DMS79 treated with DMSO at 0.1 percent for 48 hours (cell line): ENCODE results near the gene EPB41.
A peak's percentile ranks its signal among the peaks of the same experiment; 100 is the strongest.
"Not testable (repeated sequence)": the region's sequence is repeated elsewhere in the genome, so short reads cannot be mapped to it uniquely, and the experiment has no call there.

Source experiments
- DNase-seq: peaks from one replicate; lab custom pipeline; 2025; lab: John Stamatoyannopoulos, UW

The EPB41 gene

DNA sequence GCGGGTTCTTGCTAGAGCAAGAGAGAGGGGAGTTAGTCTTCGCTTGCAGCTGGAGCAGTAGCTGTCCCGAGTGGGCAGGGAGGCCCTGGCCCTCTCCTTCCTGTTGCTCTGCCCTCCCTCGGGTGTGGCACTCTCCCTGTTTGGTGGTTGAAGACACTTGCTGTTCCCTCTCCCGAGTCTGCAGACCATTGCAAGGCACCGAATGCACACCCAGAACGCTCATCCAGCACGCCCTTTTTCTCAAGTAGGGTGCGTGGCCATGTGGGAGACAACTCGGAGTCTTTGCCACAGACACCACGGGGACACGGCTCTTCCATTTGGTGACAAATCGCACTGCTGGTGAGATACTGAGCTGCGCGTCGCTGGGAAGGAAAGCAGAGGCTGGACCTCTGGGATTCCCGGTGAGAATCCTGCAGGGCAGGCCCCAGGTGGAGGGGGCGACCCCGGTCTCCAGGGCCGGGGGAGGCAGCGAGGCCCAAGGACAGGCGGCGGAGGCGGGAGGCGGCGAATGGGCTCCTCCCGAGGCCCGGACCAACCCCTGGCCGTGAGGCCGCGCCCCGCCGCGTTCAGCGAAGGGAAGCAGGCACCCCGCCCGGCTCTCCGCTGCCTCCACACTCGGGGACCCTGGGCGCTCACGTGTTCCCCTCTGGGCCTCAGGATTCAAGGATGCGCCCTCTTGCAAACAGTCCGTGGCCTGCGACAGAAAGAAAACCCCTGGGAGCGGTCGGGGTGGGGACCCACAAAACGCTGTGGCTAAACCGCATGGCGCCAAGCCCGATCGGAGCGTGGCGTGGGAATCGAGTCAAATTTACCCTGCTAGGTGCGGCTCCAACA lies 219.7 kb downstream of the EPB41 start:
- peak; percentile 46 for DNase-seq

DNA sequence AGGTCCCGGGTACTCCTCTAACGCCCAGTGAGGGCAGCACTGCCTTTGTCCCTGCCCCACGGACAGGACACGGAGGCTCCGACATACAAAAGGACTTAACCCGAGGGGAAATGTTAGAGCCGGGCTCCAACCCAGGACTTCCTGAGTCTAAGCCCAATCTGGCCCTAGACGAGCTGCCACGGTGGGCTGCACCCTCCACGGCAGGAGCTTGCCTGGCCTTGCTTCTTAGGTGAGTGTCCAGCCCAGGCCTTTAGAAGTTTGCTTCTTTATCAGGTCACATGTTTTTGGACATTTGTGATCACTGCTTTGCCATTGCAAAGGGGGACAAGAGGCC lies 220.3 kb downstream of the EPB41 start:
- peak; percentile 46 for DNase-seq

DNA sequence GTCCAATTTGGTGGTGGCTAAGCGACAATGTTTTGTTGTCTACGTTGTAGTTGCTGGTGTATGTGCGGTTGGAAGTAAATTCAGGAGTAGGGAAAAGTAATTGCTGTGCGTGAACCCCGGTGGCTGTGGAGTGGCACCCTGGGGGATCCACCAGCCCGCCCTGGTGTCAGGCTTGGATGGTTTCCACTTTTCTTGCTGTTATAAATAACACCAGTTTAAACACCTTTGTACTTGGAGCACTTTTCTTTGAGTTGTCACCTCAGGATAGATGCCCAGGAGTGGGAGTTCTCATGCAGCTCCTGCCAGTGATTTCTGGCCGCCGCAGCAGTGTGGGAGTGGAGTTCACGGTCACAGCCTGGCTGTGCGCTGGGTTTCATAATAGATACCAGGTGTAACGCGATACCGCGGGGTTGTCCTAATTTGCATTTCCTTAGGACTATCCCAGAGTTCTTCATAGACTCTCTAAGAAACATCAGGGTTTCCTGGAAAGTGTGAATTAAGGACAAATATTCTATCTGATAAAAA lies 222.1 kb downstream of the EPB41 start:
- DNase-seq, result no peak

DNA sequence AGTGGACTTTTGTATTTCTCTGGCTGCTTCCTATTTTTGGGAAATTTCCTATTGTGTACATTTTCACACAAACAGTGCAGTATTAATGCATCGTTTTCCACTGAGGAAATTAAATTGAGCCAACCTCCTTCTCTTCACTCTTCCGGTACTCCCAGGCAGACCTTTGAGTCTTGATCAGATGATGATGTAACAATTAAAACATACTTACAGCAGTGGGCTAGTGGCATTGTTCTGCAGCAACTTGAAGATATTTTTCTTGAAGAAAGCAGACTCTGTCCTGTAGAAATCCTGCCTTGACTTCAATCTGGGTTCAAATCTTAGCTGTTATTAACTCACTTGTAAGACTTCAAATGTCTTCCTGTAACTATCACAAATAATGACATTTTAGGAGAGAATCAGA lies 228.3 kb downstream of the EPB41 start:
- no peak for DNase-seq

DNA sequence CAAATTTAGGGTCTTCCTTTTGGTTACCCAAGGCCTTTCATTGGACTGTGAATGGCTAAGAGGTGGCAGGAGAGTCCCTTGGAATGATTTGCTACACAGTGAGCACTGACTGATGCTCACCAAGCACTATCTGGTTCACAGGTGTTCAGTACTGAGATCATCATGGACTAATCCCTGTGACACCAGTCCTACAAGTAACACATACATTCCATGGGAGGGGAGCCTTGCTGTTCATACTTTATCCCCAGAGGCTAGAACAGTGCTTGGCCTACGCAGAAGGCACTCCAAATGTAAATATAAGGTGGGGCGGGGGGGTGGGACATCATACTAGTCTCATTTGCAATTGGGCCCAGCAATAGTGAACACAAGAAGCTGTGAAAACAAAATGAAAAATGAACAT lies 229.8 kb downstream of the EPB41 start:
- DNase-seq, result no peak

DNA sequence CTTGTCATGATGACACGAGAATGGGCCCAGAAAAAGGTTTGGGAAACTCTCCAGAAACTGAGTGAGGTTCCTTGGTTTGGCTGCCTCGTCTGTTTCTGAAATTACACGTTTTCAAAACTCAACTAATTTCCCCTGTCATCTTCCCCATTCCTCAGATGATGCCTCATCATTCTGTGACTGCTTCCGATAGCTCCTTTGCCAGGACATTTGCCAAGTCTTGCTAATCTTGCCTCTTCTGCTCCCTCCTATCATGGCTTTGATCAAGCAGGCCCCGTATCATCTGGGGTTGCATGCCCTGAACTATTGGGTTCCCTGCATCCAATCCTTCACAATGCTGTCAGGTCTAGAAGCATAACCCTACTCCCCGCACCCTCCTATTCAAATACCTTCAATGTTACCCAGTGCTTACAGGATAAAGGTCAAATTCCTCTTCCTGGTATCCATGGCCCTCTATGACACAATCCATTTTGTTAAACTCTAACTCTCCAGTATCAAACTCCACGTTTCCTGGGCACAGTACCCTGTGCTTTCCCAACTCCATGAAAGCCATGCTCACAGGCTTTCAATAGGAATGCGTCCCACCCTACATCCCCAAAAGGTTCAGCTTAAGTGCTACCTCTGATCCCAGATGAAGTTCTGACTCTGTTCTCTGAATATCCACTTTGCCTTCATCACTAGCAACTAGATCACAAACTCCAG lies 231.5 kb downstream of the EPB41 start:
- no peak for DNase-seq

DNA sequence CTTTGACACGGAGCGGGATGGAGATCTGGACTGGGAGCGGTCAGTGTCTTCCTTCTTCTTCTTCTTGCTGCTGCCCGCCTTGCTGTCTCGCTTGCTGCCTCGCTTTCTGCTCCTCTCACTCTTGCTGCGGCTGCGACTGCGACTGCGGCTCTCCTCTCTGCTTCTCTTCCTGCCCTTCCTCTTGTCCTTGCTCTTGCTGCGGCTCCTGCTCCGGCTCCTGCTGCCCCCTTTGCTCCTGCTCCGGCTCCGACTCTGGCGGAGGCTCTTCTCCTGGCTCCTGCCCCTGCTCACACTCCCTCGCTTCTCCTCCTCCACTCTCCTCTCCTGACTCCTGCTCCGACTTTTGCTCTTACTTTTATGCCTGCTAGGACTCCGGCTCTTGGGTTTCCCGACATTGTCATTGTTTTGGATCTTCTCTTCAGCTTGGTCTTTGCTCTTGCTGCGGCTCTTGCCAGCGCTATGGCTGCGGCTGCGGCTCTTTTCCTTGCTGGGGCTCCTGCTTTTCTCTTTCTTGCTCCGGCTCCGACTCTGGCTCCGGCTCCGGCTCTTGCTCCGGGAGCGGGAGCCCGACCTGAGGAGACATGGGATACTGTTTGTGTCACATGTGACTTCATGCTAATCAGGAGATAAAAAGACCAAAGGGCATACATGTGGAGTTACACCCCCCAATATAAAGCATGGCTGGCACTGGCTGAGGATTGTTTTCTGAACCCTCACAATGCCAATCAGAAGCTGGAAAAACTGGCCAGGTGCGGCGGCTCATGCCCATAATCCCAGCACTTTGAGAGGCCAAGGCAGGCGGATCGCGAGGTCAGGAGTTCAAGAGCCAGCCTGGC lies 234.5 kb downstream of the EPB41 start:
- DNase-seq, result no peak

DNA sequence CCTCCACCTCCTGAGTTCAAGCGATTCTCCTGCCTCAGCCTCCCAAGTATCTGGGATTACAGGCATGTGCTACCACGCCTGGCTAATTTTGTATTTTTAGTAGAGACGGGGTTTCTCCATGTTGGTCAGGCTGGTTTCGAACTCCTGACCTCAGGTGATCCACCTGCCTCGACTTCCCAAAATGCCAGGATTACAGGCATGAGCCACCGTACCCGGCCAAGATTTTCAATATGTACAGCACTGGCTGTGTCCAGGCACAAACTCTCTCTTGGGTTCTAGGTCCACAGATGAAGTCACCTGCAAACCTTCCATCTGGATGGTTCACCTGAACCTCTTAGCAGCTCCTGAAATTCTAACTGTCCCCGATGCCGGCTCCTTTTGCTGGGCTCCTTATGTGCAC lies 236.0 kb downstream of the EPB41 start:
- DNase-seq, result not testable (repeated sequence)

DNA sequence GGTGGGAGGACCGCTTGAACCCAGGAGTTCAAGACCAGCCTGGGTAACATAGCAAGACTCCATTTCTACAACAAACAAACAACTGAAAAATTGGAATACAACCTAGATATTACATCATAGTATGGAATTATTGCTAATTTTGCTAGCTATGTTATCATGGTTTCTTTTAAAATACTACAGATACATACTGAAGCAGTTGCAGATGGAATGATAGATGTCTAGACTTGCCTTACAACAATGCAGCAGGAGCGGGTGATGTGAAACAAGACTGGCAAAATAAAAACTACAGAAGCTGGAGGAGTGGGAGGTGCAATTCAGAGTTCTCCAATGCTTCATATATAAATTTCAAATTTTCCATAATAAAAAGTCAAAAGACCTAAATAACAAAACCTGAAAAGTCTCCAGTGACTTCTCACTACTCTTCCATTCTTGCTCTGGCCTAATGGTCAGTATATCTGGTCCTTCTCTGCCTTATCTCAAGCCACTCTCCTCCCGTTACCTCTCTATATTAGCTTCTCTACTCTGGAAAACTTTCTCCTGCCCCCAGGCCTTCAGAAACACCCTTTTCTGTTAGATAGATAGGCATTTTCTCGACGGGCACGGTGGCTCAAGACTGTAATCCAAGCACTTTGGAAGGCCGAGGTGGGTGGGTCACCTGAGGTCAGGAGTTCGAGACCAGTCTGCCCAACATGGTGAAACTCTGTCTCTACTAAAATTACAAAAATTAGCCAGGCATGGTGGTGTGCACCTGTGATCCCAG lies 237.9 kb downstream of the EPB41 start:
- DNase-seq, result no peak

DNA sequence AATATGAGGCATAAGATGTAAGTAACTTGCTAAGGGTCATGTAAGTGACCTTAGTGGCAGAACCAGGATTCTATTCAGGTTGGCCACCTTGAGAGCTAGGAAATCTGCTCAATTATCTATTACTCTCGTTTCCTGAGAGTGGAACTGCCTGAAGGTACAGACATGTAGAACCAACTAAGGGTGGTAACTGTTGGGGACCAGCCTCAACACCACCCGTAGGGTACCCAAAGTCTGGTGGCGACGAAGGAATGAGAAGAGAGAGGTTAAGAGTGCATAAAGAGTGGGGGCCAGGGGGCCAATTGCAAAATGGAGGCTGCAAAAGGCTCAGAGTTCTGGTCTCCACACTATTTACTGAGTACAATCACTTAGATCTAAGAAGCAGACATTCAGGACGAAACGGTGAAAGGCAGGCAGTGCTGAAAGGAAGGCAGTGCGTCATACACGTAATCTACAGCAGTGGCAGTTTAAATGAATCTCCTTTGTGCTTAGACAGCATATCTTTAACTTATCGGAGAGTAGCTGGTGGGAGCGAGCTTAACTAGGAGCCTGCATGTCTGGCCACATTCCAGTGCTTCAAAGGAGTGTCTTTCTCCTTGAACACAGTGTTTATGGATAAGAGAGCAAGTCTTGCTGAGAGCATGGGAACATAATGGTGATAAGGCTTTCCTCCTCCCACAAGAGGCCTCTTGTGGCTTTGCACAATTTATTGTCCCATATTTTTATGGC lies 242.3 kb downstream of the EPB41 start:
- peak; percentile 91 for DNase-seq

DNA sequence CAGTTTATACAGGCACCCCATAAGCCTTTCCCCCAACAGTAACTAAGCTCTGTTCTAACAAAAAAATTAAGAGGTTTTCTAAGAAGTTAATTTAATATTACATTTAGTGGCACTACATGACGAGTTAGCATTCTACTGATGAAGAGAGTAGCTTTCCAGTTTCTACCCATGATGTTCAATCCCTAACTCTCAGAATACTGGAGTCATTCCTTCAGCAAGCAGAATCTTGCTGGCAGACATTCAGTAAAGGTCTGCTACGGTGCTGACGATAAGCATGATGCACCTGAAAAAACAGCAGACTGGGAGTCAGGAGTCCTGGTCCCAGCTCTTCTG lies 242.9 kb downstream of the EPB41 start:
- DNase-seq, result no peak

DNA sequence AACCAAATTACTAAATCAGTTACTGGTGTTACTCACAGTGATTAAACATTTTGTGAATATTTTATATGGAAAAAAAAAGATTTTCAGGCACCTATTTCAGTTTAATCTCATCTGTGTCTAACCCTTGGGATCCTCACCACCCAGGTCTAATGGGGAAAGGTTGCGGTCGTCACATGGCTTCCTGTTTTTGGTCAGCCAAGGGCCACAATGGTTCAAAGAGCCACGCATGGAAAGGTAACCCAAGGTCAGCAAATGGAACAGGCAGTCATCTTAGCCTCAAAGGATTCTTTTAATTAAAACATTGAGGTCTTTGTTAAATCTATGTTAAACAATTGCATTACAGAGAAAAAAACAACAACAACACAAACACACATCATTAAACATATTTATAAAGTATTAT lies 245.4 kb downstream of the EPB41 start:
- DNase-seq, result no peak

DNA sequence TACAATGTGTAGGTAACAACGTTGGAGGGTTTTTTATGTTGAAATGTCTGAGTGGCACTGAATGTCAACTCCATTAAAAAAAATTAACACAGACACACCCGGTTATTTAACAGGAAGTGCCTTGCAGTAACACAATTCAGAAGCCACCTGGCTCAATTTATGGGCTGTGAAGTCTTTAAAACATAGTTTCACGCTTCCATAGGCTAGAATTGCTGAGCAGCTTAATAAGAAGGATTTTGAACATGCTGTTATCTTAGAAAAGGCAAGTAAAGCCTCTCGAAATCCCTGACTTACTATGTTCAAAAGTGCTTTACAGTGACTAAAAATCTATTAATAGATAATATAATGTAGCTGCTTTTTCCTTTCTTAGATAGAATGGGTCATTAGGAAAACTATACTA lies 247.7 kb downstream of the EPB41 start:
- no peak for DNase-seq

DNA sequence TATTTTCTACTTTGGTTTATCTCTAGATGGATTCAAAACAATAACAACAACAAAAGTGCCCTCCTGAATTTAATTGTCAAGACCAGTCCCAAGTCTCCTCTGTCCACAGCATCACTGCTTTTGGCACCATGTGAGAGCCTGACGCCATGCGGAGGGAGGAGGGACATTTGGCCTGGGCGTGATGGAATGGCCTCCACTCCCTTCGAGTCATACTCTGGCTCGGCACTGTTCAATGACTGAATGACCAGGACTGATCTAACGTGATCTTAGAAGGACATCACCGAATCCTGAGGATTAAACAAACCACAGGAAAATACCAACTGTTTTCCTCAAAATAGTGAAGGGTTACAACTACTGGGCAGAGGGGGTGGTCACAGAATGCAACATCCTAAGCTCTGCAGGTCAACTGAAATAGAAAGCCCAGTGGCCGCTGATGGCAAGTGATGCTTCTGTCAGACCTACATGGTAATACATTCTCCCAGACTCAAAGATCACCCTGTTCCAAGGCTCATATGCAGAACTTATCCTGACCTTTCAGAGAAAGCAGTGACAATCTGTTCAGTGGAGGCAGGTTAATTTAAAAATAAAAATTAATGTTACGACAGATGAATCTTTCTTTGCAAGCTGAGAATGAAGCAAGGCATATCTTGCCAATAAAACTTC lies 248.2 kb downstream of the EPB41 start:
- DNase-seq, result no peak

DNA sequence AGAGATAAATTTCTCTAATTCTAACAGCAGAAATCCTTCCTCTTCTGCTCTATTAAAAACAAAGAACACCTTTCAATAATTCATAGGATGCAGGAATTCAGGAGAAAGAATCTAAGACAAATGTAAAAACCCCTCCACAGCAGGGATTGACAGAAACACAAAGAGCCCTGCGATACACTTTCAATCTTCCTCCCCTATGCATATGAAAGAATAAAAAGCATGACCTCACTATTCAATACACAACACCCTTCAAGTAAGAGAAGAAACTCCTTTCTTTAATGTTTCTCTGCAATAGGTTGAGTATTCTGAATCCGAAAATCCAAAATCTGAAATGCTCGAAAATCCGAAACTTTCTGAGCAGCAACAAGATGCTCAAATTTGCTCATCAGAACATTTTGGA lies 250.2 kb downstream of the EPB41 start:
- DNase-seq, result no peak

DNA sequence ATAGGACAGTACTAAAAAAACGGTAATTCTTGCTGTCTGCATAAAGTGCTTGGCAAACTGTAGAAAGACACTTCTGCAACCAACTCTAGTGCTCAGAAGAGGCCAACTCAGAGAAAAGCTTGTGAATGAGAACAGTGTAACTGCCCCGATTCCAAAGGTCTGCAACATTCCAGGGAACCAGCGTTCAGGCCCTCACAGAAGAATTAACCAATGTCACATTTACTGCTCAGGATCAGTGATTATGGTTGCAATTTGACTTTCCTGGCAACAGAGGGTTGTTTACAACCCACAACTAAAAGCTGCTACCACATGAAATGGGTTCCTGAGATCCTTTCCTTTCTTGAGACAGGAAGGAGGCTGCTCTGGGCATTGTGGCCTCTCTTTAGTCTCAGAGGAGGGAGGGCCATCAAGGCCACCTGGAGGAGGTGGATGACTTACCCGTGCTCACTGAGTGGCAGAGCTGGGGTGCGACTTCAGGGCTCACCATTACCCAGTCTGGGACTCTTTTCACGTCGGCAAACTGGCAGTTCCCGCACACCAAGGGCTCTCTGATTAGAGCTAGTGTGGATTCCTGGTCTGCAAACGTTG lies 252.0 kb downstream of the EPB41 start:
- no peak for DNase-seq

DNA sequence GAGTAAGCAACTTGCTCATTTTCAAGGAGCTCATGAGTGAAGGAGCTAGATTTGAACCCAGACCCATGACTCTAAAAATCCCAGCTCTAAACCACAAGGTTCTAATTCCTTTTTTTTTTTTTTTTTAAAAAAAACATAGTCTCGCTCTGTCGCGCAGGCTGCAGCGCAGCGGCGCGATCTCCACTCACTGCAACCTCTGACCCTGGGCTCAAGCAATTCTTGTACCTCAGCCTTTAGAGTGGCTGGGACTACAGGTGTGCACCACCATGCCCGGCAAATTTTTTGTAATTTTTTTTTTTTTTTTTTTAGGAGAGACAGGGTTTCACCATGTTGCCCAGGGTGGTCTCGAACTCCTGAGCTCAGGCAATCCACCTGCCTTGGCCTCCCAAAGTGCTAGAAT lies 253.5 kb downstream of the EPB41 start:
- DNase-seq, result no peak
